Neural crest cell (in vitro differentiated cells): ENCODE data around the gene RIOX2. TPM values are rescaled to one million over a fixed set of nuclear protein-coding genes. Genes with fewer than 3 reads are reported as not detected.
A peak's percentile ranks its signal among the peaks of the same experiment; 100 is the strongest.

Experiments
- DNase-seq: peaks from one replicate; pipeline ENCODE4 v3.0.0; 2021; ENCODE audit warnings: low read depth, mixed read lengths, low spot score
- H3K27ac Mint-ChIP-seq: one replicate; pipeline ENCODE4 v1.8.0; 2021; ENCODE audit warnings: mild to moderate bottlenecking, mixed read lengths; ENCODE audit not compliant: unreplicated experiment
- H3K27me3 Mint-ChIP-seq: 2 replicates; pipeline ENCODE4 v1.8.0; 2021; ENCODE audit warnings: low read depth, mild to moderate bottlenecking, mixed read lengths
- H3K36me3 Mint-ChIP-seq: 2 replicates; pipeline ENCODE4 v1.8.0; 2021; ENCODE audit warnings: low read depth, mild to moderate bottlenecking, mixed read lengths
- H3K4me1 Mint-ChIP-seq: 2 replicates; pipeline ENCODE4 v1.8.0; 2021; ENCODE audit warnings: mixed read lengths
- H3K4me3 Mint-ChIP-seq: one replicate; pipeline ENCODE4 v1.8.0; 2021; ENCODE audit warnings: mild to moderate bottlenecking, mixed read lengths
- H3K9me3 Mint-ChIP-seq: 2 replicates; pipeline ENCODE4 v1.8.0; 2021; ENCODE audit warnings: mixed read lengths
- total RNA-seq: library from RNA; stranded (reverse); gene quantifications from 2 replicates; pipeline ENCODE4 v1.2.1, GENCODE V29; 2021
- TF ChIP-seq, protein P1 (sequence below): fragments of 200-600 bp; sonication (generic); conservative IDR thresholded peaks from 2 replicates; pipeline ENCODE4 v1.5.0; 2021; ENCODE audit warnings: antibody characterized with exemption, mild to moderate bottlenecking

RIOX2 gene
- total RNA-seq, 1 donor from 2014 or later, result 21.0 TPM

DNA sequence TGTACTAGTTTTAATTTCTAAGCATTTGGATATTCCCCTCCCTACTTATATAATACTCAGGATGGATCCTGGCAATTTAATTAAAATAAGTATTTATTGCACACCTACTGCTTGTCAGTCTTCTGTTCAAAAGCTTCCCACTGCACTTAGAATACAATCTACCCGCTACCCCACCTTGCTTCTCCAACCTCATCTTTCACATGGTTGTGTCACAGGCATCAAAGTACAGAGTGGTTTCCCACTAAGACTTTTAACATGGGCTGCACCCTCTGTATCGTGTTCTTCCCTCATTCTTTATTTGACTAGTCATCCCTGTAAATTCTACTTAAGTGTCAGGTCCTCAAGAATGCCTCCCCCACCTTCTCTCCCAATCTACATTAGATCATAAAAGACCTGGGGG lies 35.0 kb downstream of the RIOX2 start:
- Mint-ChIP-seq H3K9me3 (no peaks in the 10 kb centered on the region), H3K27ac (no peak overlapping the region), H3K4me3 (no peak overlapping the region), H3K36me3 (peaks cover 7% of the 10 kb centered on the region), H3K27me3 (no peaks in the 10 kb centered on the region), H3K4me1 (no peaks in the 10 kb centered on the region)
- no peak for DNase-seq
- TF ChIP-seq, protein P1, sequence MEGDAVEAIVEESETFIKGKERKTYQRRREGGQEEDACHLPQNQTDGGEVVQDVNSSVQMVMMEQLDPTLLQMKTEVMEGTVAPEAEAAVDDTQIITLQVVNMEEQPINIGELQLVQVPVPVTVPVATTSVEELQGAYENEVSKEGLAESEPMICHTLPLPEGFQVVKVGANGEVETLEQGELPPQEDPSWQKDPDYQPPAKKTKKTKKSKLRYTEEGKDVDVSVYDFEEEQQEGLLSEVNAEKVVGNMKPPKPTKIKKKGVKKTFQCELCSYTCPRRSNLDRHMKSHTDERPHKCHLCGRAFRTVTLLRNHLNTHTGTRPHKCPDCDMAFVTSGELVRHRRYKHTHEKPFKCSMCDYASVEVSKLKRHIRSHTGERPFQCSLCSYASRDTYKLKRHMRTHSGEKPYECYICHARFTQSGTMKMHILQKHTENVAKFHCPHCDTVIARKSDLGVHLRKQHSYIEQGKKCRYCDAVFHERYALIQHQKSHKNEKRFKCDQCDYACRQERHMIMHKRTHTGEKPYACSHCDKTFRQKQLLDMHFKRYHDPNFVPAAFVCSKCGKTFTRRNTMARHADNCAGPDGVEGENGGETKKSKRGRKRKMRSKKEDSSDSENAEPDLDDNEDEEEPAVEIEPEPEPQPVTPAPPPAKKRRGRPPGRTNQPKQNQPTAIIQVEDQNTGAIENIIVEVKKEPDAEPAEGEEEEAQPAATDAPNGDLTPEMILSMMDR, result no peak

DNA sequence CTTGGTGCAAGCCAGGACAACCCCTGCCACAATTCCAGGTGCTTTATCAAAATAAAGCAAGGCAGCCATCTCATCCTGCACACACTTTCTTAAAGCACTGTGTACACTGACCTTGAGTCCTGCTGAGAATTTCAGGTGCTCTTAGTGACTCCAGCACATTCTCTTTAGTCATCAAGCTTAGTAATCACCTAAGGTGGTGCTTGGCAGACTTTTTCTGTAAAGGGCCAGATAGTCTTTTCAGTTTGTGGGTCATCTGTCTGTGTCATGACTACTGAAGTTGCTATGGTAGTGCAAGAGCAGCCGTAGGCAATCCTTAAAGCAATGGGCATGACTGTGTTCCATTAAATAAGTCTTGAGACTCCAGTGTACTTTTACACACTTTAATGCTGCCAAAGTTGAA lies 36.4 kb downstream of the RIOX2 start:
- Mint-ChIP-seq H3K9me3 (no peaks in the 10 kb centered on the region), H3K4me1 (no peaks in the 10 kb centered on the region), H3K36me3 (peaks cover 9% of the 10 kb centered on the region), H3K27me3 (no peaks in the 10 kb centered on the region), H3K4me3 (no peak overlapping the region), H3K27ac (no peak overlapping the region)
- TF ChIP-seq, protein P1, result no peak
- DNase-seq, result no peak

DNA sequence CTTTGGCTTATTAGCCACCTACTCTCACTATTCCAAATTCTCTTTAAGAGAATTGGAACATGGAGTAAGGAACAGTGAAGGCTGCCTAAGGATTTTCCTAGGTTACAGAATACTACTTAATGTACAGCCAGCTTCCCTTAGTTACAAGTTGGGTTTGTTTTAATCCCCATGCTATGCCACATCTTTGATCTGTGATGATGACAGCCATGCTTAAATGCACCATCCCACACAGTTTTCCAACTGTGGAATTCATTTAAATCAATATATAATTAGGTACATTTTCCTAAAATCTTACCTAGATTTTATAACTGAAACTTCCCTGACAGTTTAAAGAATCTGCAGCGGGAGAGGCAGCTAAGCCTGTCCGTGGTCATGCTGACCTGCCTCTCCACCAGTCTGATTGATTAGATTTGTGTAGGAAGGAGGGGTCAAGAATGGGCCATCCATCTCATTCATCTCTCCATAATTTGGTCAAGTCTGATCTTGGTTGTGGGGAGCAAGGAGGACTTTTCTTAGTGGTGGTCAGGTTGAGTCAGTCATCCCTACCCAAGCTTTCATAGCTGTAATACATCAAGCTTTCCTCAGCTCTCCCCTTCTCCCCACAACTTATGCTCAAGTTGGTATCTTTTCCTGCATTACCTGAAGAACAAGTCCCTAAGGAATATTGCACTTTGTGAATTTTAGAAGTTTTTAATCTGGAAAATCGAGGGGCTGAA lies 37.1 kb downstream of the RIOX2 start:
- H3K27ac Mint-ChIP-seq, result no peak overlapping the region
- H3K4me1 Mint-ChIP-seq, result no peaks in the 10 kb centered on the region
- H3K9me3 Mint-ChIP-seq, result no peaks in the 10 kb centered on the region
- peaks cover 11% of the 10 kb centered on the region for H3K36me3 Mint-ChIP-seq
- no peak for DNase-seq
- no peak overlapping the region for H3K4me3 Mint-ChIP-seq
- TF ChIP-seq, protein P1, result no peak
- no peaks in the 10 kb centered on the region for H3K27me3 Mint-ChIP-seq

DNA sequence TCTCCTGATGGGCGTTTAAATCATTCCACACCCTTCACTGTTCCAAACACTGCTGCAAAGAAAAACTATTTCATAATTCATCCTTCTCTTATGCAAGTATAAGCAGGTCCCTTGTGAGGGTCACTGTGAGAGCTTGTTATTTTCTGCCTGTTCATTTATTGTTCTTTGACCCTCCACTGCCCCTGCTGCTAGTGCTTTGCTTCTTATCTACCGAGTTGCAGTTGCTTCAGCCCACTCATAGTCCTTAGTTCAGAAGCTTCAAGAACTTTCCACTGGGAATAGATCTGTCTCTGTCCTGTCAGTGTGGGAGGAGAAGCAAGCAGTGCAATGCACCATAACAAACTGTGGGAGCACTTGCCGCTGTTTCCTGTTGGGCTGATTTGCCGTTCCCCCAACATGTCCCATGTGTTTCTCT lies 39.8 kb downstream of the RIOX2 start:
- H3K27me3 Mint-ChIP-seq, result no peaks in the 10 kb centered on the region
- TF ChIP-seq, protein P1, result no peak
- H3K9me3 Mint-ChIP-seq, result no peaks in the 10 kb centered on the region
- H3K27ac Mint-ChIP-seq, result peak overlapping the region; percentile 28
- no peak overlapping the region for H3K4me3 Mint-ChIP-seq
- DNase-seq, result no peak
- H3K4me1 Mint-ChIP-seq, result no peaks in the 10 kb centered on the region
- H3K36me3 Mint-ChIP-seq, result peaks cover 9% of the 10 kb centered on the region

DNA sequence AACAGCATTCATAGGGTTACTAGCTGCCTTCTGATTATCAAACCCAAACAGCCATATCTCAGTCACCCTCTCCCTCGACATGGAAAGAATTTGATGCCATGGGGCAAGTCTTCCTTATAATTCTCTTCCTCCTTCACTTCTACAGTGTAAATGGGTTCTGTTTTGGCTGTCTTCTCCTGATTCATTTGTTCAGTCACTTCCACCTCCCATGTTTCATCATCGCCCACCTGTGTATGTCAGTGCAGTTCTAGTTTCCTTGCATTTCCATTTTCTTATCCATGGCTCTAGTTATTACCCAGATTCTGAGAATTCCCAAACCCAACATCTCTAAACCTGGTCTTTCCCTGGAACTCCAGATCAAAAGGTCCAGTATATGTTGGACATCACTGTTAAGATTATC lies 41.0 kb downstream of the RIOX2 start:
- Mint-ChIP-seq H3K36me3 (peaks cover 9% of the 10 kb centered on the region), H3K9me3 (peaks cover 3% of the 10 kb centered on the region), H3K27me3 (no peaks in the 10 kb centered on the region), H3K4me3 (no peak overlapping the region), H3K27ac (no peak overlapping the region), H3K4me1 (no peaks in the 10 kb centered on the region)
- TF ChIP-seq, protein P1, result no peak
- DNase-seq, result no peak
